DMS53 treated with DMSO at 0.1 percent for 48 hours (cell line): ENCODE results near the gene C1orf35.
A peak's percentile ranks its signal among the peaks of the same experiment; 100 is the strongest.

Experiments used
- DNase-seq: peaks from one replicate; lab custom pipeline; 2025; ENCODE audit not compliant: unreplicated experiment; lab: John Stamatoyannopoulos, UW

The C1orf35 gene

DNA sequence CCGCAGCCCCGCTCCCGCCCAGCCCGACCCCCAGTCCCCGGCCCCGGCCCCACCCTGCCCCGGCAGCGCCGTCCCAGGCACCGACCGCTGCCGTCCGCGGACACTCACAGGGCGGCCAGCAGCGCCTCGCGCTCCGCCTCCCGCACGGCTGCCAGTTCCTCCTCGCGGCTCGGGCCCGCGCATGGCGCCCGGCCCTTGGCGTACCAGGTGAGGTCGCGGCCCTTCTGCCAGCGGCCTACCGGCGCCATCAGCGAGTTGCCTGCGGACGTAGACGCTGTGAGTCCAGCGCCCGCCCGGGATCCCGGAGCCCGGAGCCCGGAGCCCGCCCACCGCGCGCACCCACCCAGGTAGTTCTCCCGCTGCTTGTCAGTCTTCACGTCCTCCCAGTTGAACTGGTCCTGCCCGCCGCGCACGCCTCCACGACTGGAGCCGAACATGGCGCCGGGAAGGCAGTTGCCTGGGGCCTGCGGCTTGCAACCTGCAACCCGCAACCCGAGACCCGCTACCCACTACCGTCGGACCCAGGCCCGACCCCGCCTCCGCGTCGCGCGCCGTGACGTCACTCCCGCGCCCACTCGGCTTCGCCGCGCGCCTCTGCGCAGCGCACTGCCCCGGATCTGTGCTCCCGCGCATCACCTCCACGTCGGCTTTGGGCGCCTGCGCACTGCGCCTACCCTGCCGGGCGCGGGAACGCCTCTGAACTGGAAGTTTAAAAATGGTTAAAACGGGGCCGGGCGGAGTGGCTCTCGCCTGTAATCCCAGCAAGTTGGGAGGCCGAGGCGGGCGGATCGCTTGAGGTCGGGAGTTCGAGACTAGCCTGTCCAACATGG, at the start of gene C1orf35:
Gene C1orf35 (minus strand): TSS at position 535 of the 830 bp plus-strand sequence. CDS start 98 bp downstream, at position 437.
- peak; percentile 83 for DNase-seq

GRCh38 chr1:228152918-228153258, 49.8 kb upstream of the C1orf35 start:
- no peak for DNase-seq

GRCh38 chr1:228152097-228152917, 49.2 kb upstream of the C1orf35 start:
- DNase-seq: no peak

GRCh38 chr1:228151180-228151925, 48.2 kb upstream of the C1orf35 start:
- no peak for DNase-seq

- no peak for DNase-seq
These were observed 47.5 kb upstream of the C1orf35 start for GRCh38 chr1:228150461-228151179.

DNA sequence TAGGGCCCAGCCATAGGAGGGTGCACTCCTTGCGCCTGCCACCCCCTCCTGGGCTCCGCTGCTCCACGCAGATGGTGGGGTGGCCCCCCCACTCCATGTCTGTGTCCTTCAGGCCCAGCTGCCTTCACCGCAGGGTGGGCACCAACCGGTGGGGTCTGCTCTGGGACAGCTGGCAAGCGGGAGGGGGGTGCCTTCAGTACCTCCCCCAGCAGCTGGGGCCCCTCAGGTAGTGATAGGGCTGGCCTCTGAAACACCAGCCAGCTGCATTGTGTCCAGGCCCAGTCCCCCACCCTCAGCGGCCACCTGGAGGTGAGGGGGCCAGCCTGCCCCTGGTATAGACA, 47.0 kb upstream of the C1orf35 start:
- no peak for DNase-seq

- DNase-seq: no peak
These were observed 46.4 kb upstream of the C1orf35 start, which contains the start of gene GJC2 for GRCh38 chr1:228149406-228150119. TSS of gene GJC2 (plus strand) at chr1:228149930. CDS start at chr1:228157759, 7,829 bp downstream.

GRCh38 chr1:228148935-228149405, 45.8 kb upstream of the C1orf35 start:
- no peak for DNase-seq

- DNase-seq: no peak
These were observed 45.2 kb upstream of the C1orf35 start for GRCh38 chr1:228148196-228148861.

GRCh38 chr1:228147768-228148167, 44.6 kb upstream of the C1orf35 start:
- no peak for DNase-seq

GRCh38 chr1:228147151-228147693, 44.1 kb upstream of the C1orf35 start:
- DNase-seq: no peak

DNA sequence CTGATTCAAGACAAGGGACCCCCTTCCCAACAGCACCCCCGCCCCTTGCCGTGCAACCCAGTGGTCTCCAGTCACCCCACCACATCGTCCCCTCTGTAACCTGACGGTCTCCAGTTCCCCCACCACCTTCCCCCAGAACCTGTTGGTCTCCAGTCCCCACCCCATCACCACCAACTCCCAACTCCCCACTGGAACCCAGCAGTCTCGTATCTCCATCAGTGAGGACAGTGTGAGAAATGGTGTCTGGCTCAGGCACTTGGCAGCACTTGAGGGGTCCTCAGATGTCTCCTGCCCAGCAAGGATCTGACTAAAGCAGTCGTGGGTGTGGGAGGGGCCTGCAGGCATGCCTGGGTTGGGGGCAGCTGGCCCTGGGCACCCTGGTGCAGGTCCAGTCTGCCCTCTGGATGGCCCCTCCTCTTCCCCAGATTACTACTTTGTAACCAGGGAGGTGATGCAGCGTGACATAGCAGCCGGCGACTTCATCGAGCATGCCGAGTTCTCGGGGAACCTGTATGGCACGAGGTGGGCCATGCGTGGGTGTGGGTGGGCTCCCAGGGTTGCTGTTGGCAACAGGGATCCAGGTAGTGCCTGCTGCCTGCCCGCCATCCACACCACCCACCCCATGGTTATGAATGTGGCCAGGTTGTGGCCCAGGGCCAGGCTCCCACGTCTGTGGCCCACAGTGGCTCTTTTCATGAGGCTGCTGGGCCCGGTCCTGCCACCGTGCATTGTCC, 43.5 kb upstream of the C1orf35 start:
- no peak for DNase-seq

DNA sequence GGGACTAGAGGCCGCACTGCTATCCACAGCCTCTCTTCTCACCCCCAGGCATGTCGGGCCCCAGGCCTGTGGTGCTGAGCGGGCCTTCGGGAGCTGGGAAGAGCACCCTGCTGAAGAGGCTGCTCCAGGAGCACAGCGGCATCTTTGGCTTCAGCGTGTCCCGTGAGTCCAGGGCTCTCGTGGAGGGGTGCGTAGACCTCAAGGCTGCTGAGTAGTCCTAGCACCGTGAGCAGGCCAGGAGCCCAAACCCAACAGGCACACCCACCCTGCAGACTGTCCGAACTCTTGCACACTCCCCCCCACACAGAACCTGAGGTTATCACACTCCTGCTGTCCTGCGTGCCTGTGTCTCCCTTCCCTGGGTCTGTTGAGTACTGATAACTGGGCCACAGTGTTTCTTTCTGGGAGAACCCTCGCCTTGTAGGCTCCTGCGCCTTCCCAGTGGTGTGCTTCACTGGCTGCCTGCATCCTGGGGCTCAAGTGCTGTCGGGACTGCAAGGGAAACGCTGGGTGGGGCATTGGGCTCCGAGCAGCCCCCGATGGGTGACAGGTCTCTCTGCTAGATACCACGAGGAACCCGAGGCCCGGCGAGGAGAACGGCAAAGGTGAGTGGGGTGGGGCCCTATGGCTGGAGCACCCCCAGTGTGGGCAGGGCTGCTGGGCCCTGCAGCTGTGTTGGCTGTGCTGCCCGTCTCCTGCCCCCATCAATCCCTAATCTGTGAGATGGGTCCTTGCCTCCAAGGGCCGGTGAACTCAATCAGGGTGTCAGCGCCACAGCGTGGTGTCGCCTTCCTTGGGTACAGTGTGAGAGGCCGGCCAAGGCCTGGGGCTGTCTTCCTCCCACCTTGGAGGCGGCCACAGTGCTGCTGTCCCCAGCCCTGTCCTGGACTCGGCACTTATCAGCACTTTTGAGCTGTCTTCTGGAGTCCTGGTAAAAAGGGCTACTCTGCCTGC, 42.6 kb upstream of the C1orf35 start:
- no peak for DNase-seq

DNA sequence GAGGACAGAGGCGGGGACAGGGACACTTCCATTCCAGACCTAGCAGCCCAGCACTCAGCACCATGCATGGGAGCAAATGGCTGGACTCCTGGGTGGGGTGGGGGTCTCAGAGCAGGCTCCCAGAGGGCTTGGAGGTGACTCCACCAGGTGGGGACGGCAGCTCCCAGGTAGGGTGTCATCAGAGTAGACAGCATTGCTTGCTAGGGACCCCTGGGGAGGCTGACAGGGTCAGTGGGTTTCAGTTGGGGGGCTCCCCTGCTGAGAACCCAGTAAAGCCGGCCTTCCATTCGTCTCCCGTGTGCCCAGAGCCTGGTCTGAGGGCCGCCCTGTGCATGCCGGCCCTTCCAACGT, 41.8 kb upstream of the C1orf35 start:
- no peak for DNase-seq

DNA sequence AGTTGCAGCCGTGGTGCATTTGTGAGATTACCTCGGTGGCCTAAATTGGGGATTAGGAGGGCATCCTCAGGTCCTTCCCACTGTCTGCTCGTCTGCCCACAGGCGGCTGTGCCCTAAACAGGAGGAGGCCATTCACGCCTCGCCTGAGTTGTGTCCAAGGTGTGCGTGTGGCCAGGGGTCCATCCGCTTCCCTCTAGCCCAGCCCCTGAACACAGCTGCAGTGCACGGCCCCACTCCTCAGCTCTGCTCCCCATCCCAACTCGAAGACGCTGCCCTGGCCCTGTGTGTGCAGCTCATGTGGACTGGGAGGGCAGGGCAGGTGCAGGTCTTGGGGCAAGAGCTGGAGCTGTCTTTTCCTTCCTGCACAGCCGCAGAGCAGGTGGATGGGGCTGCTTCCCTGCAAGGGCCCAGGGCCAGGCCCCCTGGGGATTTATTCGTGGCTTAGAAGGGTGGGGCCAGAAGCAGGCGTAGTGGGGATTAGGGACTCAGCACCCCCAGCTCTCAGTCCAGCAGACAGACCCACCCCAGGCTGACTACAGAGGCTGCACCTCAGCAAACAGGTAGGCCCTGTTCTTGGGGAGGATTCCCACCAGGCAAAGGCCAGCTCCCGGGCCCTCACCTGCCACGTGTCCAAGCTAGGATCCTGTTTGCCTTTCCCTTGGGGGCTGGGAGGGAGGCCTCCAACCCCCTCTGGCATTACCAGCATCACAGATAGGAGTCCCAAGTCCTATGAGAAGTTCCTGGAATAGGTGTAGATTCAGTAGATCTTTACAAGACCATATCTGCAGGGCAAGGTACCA, 41.3 kb upstream of the C1orf35 start:
- DNase-seq: no peak

- no peak for DNase-seq
These were observed 40.5 kb upstream of the C1orf35 start for GRCh38 chr1:228143480-228144192.
